ACHN (cell line): ENCODE measurements around the gene GRM7.
A peak's percentile ranks its signal among the peaks of the same experiment; 100 is the strongest.

Source experiments
- DNase-seq: peaks from one replicate; pipeline ENCODE4 v3.0.0-alpha.2; 2015
- in situ Hi-C: cut with HindIII; loops from 2 replicates; pipeline ENCODE4 v1.10.0; 2017; ENCODE audit warnings: low sequenced_read_pairs, low pct_ligation_motif_present, low pct_unique_long_range_greater_than_20kb

Gene GRM7

GRCh38 chr3:6935970-6936369, 75.1 kb downstream of the GRM7 start:
- in situ Hi-C loops, result no loop called here
- no peak for DNase-seq

GRCh38 chr3:6962801-6963200, 101.9 kb downstream of the GRM7 start:
- in situ Hi-C loops, result no loop called here
- no peak for DNase-seq

GRCh38 chr3:6965881-6966280, 105.0 kb downstream of the GRM7 start:
- in situ Hi-C loops, result no loop called here

GRCh38 chr3:6971933-6972332, 111.0 kb downstream of the GRM7 start:
- in situ Hi-C loops, result no loop called here

More at GRCh38 chr3:6965881-6966280, 105.0 kb downstream of the GRM7 start:
- no peak for DNase-seq

GRCh38 chr3:6985848-6986247, 124.9 kb downstream of the GRM7 start:
- in situ Hi-C loops, result no loop called here
- DNase-seq, result no peak

More at GRCh38 chr3:6971933-6972332, 111.0 kb downstream of the GRM7 start:
- DNase-seq, result no peak

DNA sequence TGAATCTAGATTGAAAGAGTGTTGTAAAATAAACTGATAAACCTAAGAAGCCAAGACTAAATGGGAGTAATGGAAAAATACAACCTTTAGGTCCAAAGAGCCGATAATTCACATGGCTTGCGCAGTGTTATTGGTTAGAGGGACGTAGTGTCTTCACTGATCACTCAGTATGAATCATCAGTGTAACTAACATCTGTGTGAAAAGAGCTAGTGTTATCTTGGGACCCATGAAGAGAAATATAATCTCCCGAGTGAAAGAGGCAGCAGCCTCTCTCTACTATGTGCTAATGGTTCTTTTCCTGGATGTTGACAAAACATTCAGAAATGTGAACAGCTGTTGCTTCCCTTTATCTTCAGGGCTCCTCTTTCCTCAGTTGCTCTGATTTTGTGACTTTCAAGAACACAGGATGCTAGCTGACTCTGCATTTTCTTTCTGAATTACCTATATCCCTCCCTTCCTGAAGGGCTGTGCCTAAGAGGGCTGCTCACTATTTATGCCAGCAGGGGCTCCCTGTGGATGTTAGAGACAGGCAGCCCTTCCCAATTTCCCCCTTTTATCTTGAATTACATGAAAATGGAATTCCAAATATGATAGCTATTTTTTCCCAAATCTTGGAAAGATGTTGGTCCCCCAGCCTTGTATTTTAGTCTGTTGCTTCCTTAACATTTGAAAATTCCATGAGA, 128.8 kb downstream of the GRM7 start:
- in situ Hi-C loops, result no loop called here
- DNase-seq, result no peak

DNA sequence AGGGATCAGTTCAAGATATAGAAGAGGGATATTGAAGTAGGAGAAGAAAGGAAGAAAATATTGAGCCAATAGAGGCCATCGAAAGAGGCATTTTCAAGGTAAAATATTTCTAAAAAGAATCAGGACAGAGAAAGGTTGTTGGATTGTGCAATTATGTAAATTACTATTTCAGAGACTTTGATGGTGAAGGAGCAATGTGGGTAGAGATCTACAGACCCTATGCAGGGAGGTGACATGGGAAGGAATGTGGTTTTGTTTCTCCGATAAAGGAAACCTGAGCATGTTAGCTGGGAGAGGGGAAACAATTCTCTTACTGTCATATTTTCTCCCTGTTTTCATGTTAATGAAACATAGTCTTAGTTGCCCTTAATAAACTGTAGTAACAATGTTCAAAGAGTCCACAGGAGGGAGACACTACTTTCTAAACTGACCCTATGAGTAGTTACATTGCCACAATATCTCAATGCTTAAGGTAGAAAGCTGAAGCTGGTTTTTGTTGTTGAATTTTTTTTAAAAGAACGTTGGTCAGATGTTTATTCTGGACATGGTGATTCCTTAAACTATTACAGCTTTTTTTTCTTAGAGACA, 133.3 kb downstream of the GRM7 start:
- in situ Hi-C loops, result no loop called here
- peak; percentile 24 for DNase-seq

DNA sequence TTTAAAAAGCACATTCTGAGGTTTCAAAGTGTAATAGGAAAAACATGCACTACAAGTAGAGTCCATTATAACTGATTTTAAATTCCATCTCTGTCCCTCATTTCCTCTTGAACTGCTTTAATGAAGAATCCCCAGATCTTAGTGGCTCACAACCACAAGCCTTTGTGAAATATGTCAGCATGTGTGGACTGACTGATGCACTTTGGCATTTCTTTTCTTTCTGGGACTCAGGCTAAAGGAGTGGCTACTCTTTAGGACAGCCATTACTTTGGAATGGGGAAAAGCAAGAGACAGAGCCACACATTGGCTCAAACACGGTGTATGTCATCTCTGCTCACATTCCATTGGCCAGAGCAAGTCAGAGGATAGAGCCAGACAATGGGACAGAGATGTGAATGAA, 139.6 kb downstream of the GRM7 start:
- in situ Hi-C loops, result no loop called here
- no peak for DNase-seq

- no peak for DNase-seq
- in situ Hi-C loops, result no loop called here
These were observed 140.5 kb downstream of the GRM7 start for GRCh38 chr3:7001370-7001769.

- no peak for DNase-seq
- in situ Hi-C loops, result no loop called here
These were observed 154.9 kb downstream of the GRM7 start for GRCh38 chr3:7015683-7016440.

- in situ Hi-C loops, result no loop called here
- DNase-seq, result no peak
These were observed 164.8 kb downstream of the GRM7 start for GRCh38 chr3:7025581-7026300.

DNA sequence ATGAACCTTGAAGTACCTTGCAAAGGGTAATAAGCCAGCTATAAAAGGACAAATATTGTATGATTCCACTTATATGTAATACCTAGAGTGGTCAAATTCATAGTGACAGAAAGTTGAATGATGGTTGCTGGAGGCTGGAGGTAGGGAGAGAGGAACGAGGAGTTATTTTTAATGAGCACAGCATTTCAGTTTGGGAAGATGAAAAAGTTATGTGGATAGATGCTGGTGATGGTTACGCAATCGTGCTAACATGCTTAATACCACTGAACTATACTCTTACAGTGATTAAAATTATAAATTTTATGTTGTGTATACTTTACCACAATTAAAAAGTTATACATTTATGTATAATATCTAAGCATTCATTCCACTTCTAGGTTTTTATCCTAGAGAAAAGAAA, 168.6 kb downstream of the GRM7 start:
- in situ Hi-C loops, result no loop called here
- no peak for DNase-seq

DNA sequence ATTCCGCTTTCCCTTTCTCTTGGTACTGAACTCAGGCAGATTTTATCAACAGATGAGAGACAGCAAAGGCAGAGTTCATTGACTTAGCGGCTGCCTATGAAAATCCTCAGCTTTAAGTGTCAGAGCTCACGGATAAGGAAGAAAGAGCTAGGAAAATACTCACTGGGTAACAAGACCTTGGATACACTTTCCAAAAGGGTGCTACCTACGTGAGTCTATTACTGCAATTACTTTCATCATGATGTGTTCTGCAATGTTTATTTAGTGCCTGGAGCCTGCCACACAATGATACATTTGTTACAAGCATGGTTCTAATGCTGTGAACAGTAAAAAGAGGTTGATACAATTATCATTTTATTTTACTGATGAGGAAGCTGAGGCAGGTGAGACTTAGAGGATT, 177.5 kb downstream of the GRM7 start:
- no peak for DNase-seq
- in situ Hi-C loops, result no loop called here

DNA sequence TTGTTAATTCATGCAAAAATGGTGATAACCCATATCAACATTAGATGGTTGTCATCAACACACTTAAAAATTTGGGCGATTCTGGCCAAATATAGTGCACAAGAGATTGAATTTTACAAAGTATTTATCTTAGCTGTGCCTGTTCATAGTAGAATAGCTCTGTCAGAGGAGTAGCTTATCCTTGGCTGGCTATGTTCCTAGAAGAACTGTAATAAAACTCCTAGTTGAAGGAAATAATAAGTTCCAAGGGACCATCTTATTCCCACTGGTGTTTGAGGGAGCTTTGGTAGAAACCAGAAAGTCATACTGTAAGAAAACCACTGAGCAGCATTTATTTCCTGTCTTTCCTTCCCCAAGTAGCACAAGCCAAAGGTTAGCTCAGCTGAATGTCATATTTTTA, 201.8 kb downstream of the GRM7 start:
- in situ Hi-C loops, result no loop called here
- DNase-seq, result no peak

DNA sequence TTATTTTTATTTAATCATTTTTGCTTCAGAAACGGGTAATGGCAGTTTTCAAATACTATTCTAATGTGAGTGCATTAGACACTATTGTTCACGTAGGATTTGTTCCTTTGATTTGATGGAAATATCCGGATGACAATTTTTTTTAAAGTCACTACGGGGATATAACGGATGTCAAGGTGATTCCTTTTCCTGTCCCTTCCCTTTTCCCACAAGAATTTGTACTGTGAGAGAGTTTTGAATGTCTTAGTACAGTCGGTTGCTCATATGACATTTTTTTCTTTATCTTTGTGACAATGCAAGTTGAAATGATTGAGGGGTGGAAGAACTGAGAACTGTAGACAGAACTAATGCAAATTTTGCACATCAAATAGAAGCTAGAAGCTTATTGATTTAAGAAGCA, 209.5 kb downstream of the GRM7 start:
- no peak for DNase-seq
- in situ Hi-C loops, result no loop called here

- DNase-seq, result no peak
- in situ Hi-C loops, result no loop called here
These were observed 213.3 kb downstream of the GRM7 start for GRCh38 chr3:7074217-7074616.

DNA sequence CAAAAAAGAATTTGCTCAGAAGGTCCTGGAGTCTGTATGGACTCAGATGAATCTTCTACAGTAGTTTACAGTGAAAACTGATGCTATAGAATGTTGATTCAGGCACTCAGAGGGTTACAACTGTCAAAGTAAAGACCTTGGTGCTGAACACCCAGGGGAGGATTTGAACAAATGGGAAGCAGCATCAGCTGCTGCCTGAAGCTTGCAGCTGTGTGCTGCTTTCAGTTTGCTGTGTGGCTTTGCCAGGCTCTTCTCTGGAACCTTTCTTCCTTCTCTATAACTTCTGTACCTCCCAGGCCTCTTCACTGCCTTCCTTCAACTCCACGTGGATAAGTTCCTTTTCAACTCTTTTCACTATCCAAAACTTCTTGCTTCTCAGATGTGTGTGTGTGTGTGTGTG, 214.2 kb downstream of the GRM7 start:
- no peak for DNase-seq
- in situ Hi-C loops, result no loop called here

GRCh38 chr3:7075901-7076300, 215.0 kb downstream of the GRM7 start:
- in situ Hi-C loops, result no loop called here
- no peak for DNase-seq

DNA sequence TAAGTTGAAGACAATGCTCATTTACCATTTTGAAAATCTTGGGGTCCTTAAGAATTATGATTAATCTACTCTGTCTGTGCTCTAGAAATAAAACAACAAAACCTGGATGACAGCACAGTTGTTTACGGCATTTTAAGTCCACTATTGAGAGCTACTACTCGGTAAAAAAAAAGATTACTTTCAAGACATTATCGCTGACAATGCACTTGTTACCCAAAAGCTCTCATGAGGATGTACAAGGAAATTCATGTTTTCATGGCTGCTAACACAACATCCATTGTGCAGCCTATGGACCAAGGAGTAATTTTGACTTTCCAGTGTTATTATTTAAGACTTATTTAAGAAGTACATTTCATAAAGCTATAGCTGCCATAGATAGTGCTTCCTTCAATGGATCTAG, 221.3 kb downstream of the GRM7 start:
- DNase-seq, result no peak
- in situ Hi-C loops, result no loop called here
